ENCODE measurements around the gene KCNH3. TPM values are rescaled to one million over a fixed set of nuclear protein-coding genes. Genes with fewer than 3 reads are reported as not detected.

The KCNH3 gene
- total and polyA plus RNA-seq, 2 donors (not counting 3 experiments of a cell fraction or from before 2014, with no cell fraction given), result 0.13 to 0.14 TPM

DNA sequence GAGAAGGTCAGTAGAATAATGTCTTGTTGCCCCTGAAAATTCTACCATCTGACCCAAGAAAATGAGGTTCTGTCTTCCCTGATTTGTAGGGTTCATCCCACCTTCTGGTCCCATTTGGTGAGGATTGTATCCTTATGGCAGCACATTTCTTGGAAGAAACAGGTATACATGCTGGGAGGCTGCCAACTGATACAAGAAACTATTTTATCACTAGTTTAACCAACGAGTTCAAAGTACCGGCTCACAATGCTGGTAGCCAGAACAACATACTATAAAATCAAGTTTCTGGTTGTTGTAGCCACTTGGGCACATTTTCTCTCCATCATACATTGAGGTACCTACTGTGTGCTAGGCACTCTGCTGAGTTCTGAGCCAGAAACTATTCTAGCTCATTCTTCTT lies 7.1 kb upstream of the KCNH3 start:
- Histone ChIP-seq H3K9ac (replicated peaks; ENCODE audit: extremely low read depth, insufficient read depth, low read length) (no peak overlapping the region), H3K9me3 (replicated peaks; ENCODE audit: control insufficient read depth, insufficient read depth, low read length) (no peaks in the 10 kb centered on the region), H3K4me3 (replicated peaks in 1 of 3; ENCODE audit: insufficient read depth in 1 of 3, low read depth in 1 of 3, low read length in 3 of 3) (no peak overlapping the region), H3K4me1 (ENCODE audit: control insufficient read depth, extremely low read depth, insufficient read depth, low read length) (no peaks in the 10 kb centered on the region), H3K4me2 (ENCODE audit: insufficient read depth, low read length) (no peak overlapping the region), H4K20me1 (replicated peaks; ENCODE audit: control insufficient read depth, extremely low read depth, insufficient read depth, low read length) (no peaks in the 10 kb centered on the region), H3K9me1 (replicated peaks; ENCODE audit: control insufficient read depth, extremely low read depth, insufficient read depth, low read length) (no peaks in the 10 kb centered on the region), H3K27ac (ENCODE audit: insufficient read depth, low read depth, low read length) (no peak overlapping the region), H2AFZ (ENCODE audit: low read depth, low read length) (no peak overlapping the region), H3K36me3 (ENCODE audit: control insufficient read depth in 2 of 2, extremely low read depth in 1 of 2, insufficient read depth in 2 of 2, low read length in 2 of 2) (peaks cover 0 to 6% of the 10 kb centered on the region in 2 experiments), H3K79me2 (ENCODE audit: control insufficient read depth, insufficient read depth, low read length) (no peaks in the 10 kb centered on the region), H3K27me3 (ENCODE audit: control insufficient read depth in 2 of 2, insufficient read depth in 2 of 2, low read length in 2 of 2) (peaks cover 0 to 3% of the 10 kb centered on the region in 2 experiments)
- ChIA-PET POLR2A (no interaction called here), CTCF (interaction anchor here (0.9 to 7.0 kb wide), 4 partner anchors 126 to 184 kb away, joined by 3 to 43 read pairs (median 5); no protein-coding TSS in a partner anchor)
- no peak for TF ChIP-seq MYC (IDR thresholded peaks at IDR 0.05; ENCODE audit: low read depth, low read length)
- TF ChIP-seq, protein P1, sequence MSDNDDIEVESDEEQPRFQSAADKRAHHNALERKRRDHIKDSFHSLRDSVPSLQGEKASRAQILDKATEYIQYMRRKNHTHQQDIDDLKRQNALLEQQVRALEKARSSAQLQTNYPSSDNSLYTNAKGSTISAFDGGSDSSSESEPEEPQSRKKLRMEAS (IDR thresholded peaks at IDR 0.05; ENCODE audit: insufficient read depth, insufficient read length), result no peak
- TF ChIP-seq EZH2 (IDR thresholded peaks at IDR 0.05; ENCODE audit: borderline replicate concordance, low read depth, low read length, severe bottlenecking), result no peak
- TF ChIP-seq JUN (IDR thresholded peaks at IDR 0.05; ENCODE audit: borderline replicate concordance, insufficient read depth, insufficient read length, low read depth), result no peak
- FAIRE-seq (no peak), DNase-seq (ENCODE audit: low read depth, low spot score) (no peak)
- intact Hi-C loops (cut with micrococcal nuclease), result no loop called here
- dilution Hi-C loops (cut with MboI; ENCODE audit: extremely low pct_ligation_motif_present, low sequenced_read_pairs), result no loop called here
- no TSS peak for BruUV-seq (replicated peaks)

GRCh38 chr12:49533331-49533730 lies 5.5 kb upstream of the KCNH3 start:
- intact Hi-C loops (cut with micrococcal nuclease), result no loop called here
- no peak overlapping the region for H2AFZ ChIP-seq (ENCODE audit: low read depth, low read length)
- H3K9me1 ChIP-seq (replicated peaks; ENCODE audit: control insufficient read depth, extremely low read depth, insufficient read depth, low read length), result no peaks in the 10 kb centered on the region
- dilution Hi-C loops (cut with MboI; ENCODE audit: extremely low pct_ligation_motif_present, low sequenced_read_pairs), result no loop called here
- BruUV-seq (replicated peaks), result no TSS peak
- H3K79me2 ChIP-seq (ENCODE audit: control insufficient read depth, insufficient read depth, low read length), result no peaks in the 10 kb centered on the region
- H3K36me3 ChIP-seq (ENCODE audit: control insufficient read depth in 2 of 2, extremely low read depth in 1 of 2, insufficient read depth in 2 of 2, low read length in 2 of 2), result no peaks in the 10 kb centered on the region
- ChIA-PET POLR2A (no interaction called here), CTCF (interaction anchor here (4.0 to 7.0 kb wide), 2 partner anchors 175 to 186 kb away, joined by 18 to 43 read pairs; no protein-coding TSS in a partner anchor)
- no peak overlapping the region for H3K4me3 ChIP-seq (replicated peaks in 1 of 3; ENCODE audit: insufficient read depth in 1 of 3, low read depth in 1 of 3, low read length in 3 of 3)
- H3K9ac ChIP-seq (replicated peaks; ENCODE audit: extremely low read depth, insufficient read depth, low read length), result no peak overlapping the region
- no peak overlapping the region for H3K27ac ChIP-seq (ENCODE audit: insufficient read depth, low read depth, low read length)
- no peaks in the 10 kb centered on the region for H3K9me3 ChIP-seq (replicated peaks; ENCODE audit: control insufficient read depth, insufficient read depth, low read length)
- no peak for TF ChIP-seq FOS (IDR thresholded peaks at IDR 0.05; ENCODE audit: borderline replicate concordance, insufficient read depth, low read length)
- TF ChIP-seq MYC (IDR thresholded peaks at IDR 0.05; ENCODE audit: low read depth, low read length), result no peak
- TF ChIP-seq EZH2 (IDR thresholded peaks at IDR 0.05; ENCODE audit: borderline replicate concordance, low read depth, low read length, severe bottlenecking), result no peak
- TF ChIP-seq POLR2A (IDR thresholded peaks at IDR 0.05; ENCODE audit: low read depth, low read length), result no peak
- no peak for TF ChIP-seq GATA2 (IDR thresholded peaks at IDR 0.05; ENCODE audit: insufficient read depth, insufficient read length, low read depth, low read length)
- TF ChIP-seq, protein P1 (IDR thresholded peaks at IDR 0.05; ENCODE audit: insufficient read depth, insufficient read length), result no peak
- TF ChIP-seq, protein P2, sequence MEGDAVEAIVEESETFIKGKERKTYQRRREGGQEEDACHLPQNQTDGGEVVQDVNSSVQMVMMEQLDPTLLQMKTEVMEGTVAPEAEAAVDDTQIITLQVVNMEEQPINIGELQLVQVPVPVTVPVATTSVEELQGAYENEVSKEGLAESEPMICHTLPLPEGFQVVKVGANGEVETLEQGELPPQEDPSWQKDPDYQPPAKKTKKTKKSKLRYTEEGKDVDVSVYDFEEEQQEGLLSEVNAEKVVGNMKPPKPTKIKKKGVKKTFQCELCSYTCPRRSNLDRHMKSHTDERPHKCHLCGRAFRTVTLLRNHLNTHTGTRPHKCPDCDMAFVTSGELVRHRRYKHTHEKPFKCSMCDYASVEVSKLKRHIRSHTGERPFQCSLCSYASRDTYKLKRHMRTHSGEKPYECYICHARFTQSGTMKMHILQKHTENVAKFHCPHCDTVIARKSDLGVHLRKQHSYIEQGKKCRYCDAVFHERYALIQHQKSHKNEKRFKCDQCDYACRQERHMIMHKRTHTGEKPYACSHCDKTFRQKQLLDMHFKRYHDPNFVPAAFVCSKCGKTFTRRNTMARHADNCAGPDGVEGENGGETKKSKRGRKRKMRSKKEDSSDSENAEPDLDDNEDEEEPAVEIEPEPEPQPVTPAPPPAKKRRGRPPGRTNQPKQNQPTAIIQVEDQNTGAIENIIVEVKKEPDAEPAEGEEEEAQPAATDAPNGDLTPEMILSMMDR (IDR thresholded peaks at IDR 0.05; ENCODE audit: extremely low read depth in 1 of 2, insufficient read depth in 1 of 2, low read depth in 1 of 2, low read length in 2 of 2), result no peak
- TF ChIP-seq POLR2AphosphoS5 (IDR thresholded peaks at IDR 0.05; ENCODE audit: insufficient read depth, low read depth, low read length), result no peak
- no peak for TF ChIP-seq JUN (IDR thresholded peaks at IDR 0.05; ENCODE audit: borderline replicate concordance, insufficient read depth, insufficient read length, low read depth)
- DNase-seq (ENCODE audit: low read depth, low spot score) (no peak), FAIRE-seq (no peak)
- H4K20me1 ChIP-seq (replicated peaks; ENCODE audit: control insufficient read depth, extremely low read depth, insufficient read depth, low read length), result no peaks in the 10 kb centered on the region
- H3K4me2 ChIP-seq (ENCODE audit: insufficient read depth, low read length), result no peak overlapping the region
- H3K27me3 ChIP-seq (ENCODE audit: control insufficient read depth in 2 of 2, insufficient read depth in 2 of 2, low read length in 2 of 2), result peaks cover 7 to 17% of the 10 kb centered on the region in 2 experiments
- peaks cover 8% of the 10 kb centered on the region for H3K4me1 ChIP-seq (ENCODE audit: control insufficient read depth, extremely low read depth, insufficient read depth, low read length)

Measured in endothelial cell of umbilical vein (primary cell).